ENCODE data around the gene BNC2. TPM values are rescaled to one million over a fixed set of nuclear protein-coding genes. Genes with fewer than 3 reads are reported as not detected.

BNC2 gene
- total and polyA plus RNA-seq, 2 of the 4 experiments (the other 2 are of a cell fraction): 15.5 to 45.2 TPM

GRCh38 chr9:16418721-16419120, 451.7 kb downstream of the BNC2 start:
- DNase-seq (no peak), ATAC-seq (ENCODE audit: low read depth) (no peak)
- Histone ChIP-seq H3K9me3 (ENCODE audit: control insufficient read depth, insufficient read depth, low read length) (no peaks in the 10 kb centered on the region), H4K8ac (ENCODE audit: low read depth in 2 of 2, low read length in 2 of 2) (no peak overlapping the region), H3K4ac (ENCODE audit: low read depth, low read length) (no peak overlapping the region), H4K5ac (ENCODE audit: low read depth, low read length) (no peak overlapping the region; the same call in 1 of the 2 replicates), H3K4me1 (ENCODE audit: control insufficient read depth, insufficient read depth, low read length) (peaks cover 8% of the 10 kb centered on the region), H3K36me3 (ENCODE audit: control insufficient read depth, insufficient read depth, low read length) (peaks cover 8% of the 10 kb centered on the region), H3K4me2 (ENCODE audit: low read depth, low read length) (no peak overlapping the region), H2BK15ac (ENCODE audit: low read depth, low read length) (no peak overlapping the region), H3K27me3 (ENCODE audit: control insufficient read depth, insufficient read depth, low read length) (no peaks in the 10 kb centered on the region; the same call in 1 of the 2 replicates), H3K79me1 (ENCODE audit: low read depth in 1 of 2, low read length in 2 of 2) (peaks cover 3 to 4% of the 10 kb centered on the region in 2 experiments; a peak in 2 of 4 replicates), H4K20me1 (ENCODE audit: insufficient read depth, low read length) (peaks cover 6% of the 10 kb centered on the region; the same call in 1 of the 2 replicates), H3K18ac (ENCODE audit: low read depth, low read length) (peak overlapping the region; percentile 72; the same call in 1 of the 2 replicates), H2AK9ac (replicated peaks; ENCODE audit: low read depth, low read length, poor library complexity) (no peak overlapping the region), H3K56ac (ENCODE audit: extremely low read depth, insufficient read depth, low read length) (no peak overlapping the region), H2AFZ (replicated peaks; ENCODE audit: low read length, poor library complexity) (no peak overlapping the region), H3K14ac (replicated peaks; ENCODE audit: low read depth, low read length) (no peak overlapping the region; the same call in 1 of the 2 replicates), H3K9ac (ENCODE audit: low read depth, low read length) (no peak overlapping the region), H3K23ac (ENCODE audit: low read depth, low read length) (no peak overlapping the region), H3K9me1 (ENCODE audit: insufficient read depth, low read length) (peaks cover 4% of the 10 kb centered on the region; the same call in 1 of the 2 replicates), H2BK20ac (ENCODE audit: low read depth, low read length) (peak overlapping the region; percentile 41; the same call in 1 of the 2 replicates), H2BK120ac (ENCODE audit: low read depth, low read length) (no peak overlapping the region), H3K27ac (ENCODE audit: insufficient read depth, low read length) (no peak overlapping the region; the same call in 1 of the 2 replicates), H4K91ac (ENCODE audit: insufficient read depth, low read depth, low read length) (no peak overlapping the region), H2AK5ac (ENCODE audit: low read depth, low read length) (peak overlapping the region; percentile 73; the same call in 1 of the 2 replicates), H3K4me3 (ENCODE audit: insufficient read depth, low read depth, low read length) (no peak overlapping the region), H2BK5ac (ENCODE audit: low read depth, low read length, poor library complexity, severe bottlenecking) (no peak overlapping the region)
- ChIA-PET POLR2A (ENCODE audit: unreplicated experiment) (no interaction called here), CTCF (no interaction called here)
- BruUV-seq (replicated peaks): no TSS peak
- WGBS, 2 experiments (ENCODE audit: extremely low coverage in 2 of 2, insufficient read length in 1 of 2): 87% methylated on average over 3 of the region's 6 CpGs; no CpG with 5 or more reads in 1 of the 2 experiments
- intact Hi-C loops (cut with micrococcal nuclease): loop anchor here (5.0 to 10.0 kb wide), 4 partner anchors 99 to 544 kb away; no protein-coding TSS in a partner anchor
- TF ChIP-seq RFX5 (IDR thresholded peaks at IDR 0.05; ENCODE audit: low read depth, low read length) (no peak), RCOR1 (IDR thresholded peaks at IDR 0.05; ENCODE audit: insufficient replicate concordance, low read length) (no peak), RAD21 (IDR thresholded peaks at IDR 0.05; ENCODE audit: low read length) (no peak)
- dilution Hi-C loops (cut with HindIII; ENCODE audit: low sequenced_read_pairs, unreplicated experiment): no loop called here
- in situ Hi-C loops (cut with MboI; ENCODE audit: low sequenced_read_pairs): no loop called here
